Activated CD4-positive, alpha-beta T cell treated with anti-CD3 and anti-CD28 coated beads, Interleukin-2, amount 10 ng/mL, durations not matched to agents 7 days and 5 days (primary cell): Measurements from ENCODE around the gene CCDC167. TPM values are rescaled to one million over a fixed set of nuclear protein-coding genes. Genes with fewer than 3 reads are reported as not detected.
"Not testable (repeated sequence)": the region's sequence is repeated elsewhere in the genome, so short reads cannot be mapped to it uniquely, and the experiment has no call there.

Experiments used
- CTCF ChIA-PET: fragments of 350-600 bp; sonication (Branson Sonifier 250); formaldehyde crosslinking; loops from one replicate; lab custom pipeline; 2021; ENCODE audit warnings: antibody characterized with exemption; lab: Charles Lee
- POLR2A ChIA-PET: fragments of 350-600 bp; sonication (Branson Sonifier 250); formaldehyde crosslinking; loops from one replicate; lab custom pipeline; 2021; ENCODE audit warnings: antibody characterized with exemption; lab: Charles Lee
- DNase-seq: peaks from one replicate; pipeline ENCODE4 v3.0.0-alpha.2; 2020
- H3K27ac Mint-ChIP-seq: one replicate; pipeline ENCODE4 v1.8.0; 2021; ENCODE audit warnings: mild to moderate bottlenecking, moderate library complexity, mixed read lengths
- H3K27me3 Mint-ChIP-seq: one replicate; pipeline ENCODE4 v1.8.0; 2021; ENCODE audit warnings: mixed read lengths
- H3K36me3 Mint-ChIP-seq: one replicate; pipeline ENCODE4 v1.8.0; 2021; ENCODE audit warnings: low read depth, mixed read lengths
- H3K4me1 Mint-ChIP-seq: one replicate; pipeline ENCODE4 v1.8.0; 2021; ENCODE audit warnings: mixed read lengths
- H3K4me3 Mint-ChIP-seq: one replicate; pipeline ENCODE4 v1.8.0; 2021; ENCODE audit warnings: mild to moderate bottlenecking, moderate library complexity, mixed read lengths
- H3K9me3 Mint-ChIP-seq: one replicate; pipeline ENCODE4 v1.8.0; 2021; ENCODE audit warnings: mixed read lengths
- total RNA-seq, 2 experiments: library from RNA; stranded (reverse); gene quantifications; one replicate each; pipeline ENCODE4 v1.2.3, GENCODE V29; 2021

CCDC167 gene
- total RNA-seq, 2 experiments from 2014 or later: 54.8 to 60.9 TPM

GRCh38 chr6:37503309-37503965, 3.7 kb upstream of the CCDC167 start:
- ChIA-PET CTCF (interaction anchor here (1.1 to 2.1 kb wide), 3 partner anchors 9 to 13 kb away, joined by 3 to 9 read pairs (median 5); no protein-coding TSS in a partner anchor), POLR2A (no interaction called here)
- Mint-ChIP-seq H3K36me3 (peaks cover 8% of the 10 kb centered on the region), H3K4me3 (no peak overlapping the region), H3K27me3 (no peaks in the 10 kb centered on the region), H3K4me1 (peaks cover 68% of the 10 kb centered on the region), H3K9me3 (peaks cover 2% of the 10 kb centered on the region), H3K27ac (peak overlapping the region; percentile 95)
- DNase-seq: no peak

GRCh38 chr6:37502703-37503291, 3.1 kb upstream of the CCDC167 start:
- ChIA-PET CTCF (interaction anchor here (1.3 to 3.0 kb wide), 4 partner anchors 9 to 19 kb away, joined by 3 to 13 read pairs (median 7); no protein-coding TSS in a partner anchor), POLR2A (no interaction called here)
- peak; percentile 61 for DNase-seq
- Mint-ChIP-seq H3K27ac (peak overlapping the region; percentile 95), H3K36me3 (peaks cover 6% of the 10 kb centered on the region), H3K9me3 (no peaks in the 10 kb centered on the region), H3K27me3 (no peaks in the 10 kb centered on the region), H3K4me1 (peaks cover 67% of the 10 kb centered on the region), H3K4me3 (peak overlapping the region; percentile 33)

GRCh38 chr6:37501632-37502491, 2.2 kb upstream of the CCDC167 start:
- ChIA-PET CTCF (interaction anchor here (1.0 to 3.0 kb wide), 7 partner anchors 10 to 191 kb away, joined by 3 to 13 read pairs (median 5); no protein-coding TSS in a partner anchor), POLR2A (no interaction called here)
- Mint-ChIP-seq H3K36me3 (peaks cover 10% of the 10 kb centered on the region), H3K27ac (peak overlapping the region; percentile 95), H3K4me1 (peaks cover 70% of the 10 kb centered on the region), H3K27me3 (no peaks in the 10 kb centered on the region), H3K4me3 (peak overlapping the region; percentile 33), H3K9me3 (no peaks in the 10 kb centered on the region)
- DNase-seq: peak; percentile 56

- DNase-seq, POLR2A ChIA-PET, H3K4me3 Mint-ChIP-seq, H3K27me3 Mint-ChIP-seq, H3K9me3 Mint-ChIP-seq: not testable (repeated sequence)
- Mint-ChIP-seq H3K36me3 (peaks cover 13% of the 10 kb centered on the region), H3K4me1 (peaks cover 75% of the 10 kb centered on the region), H3K27ac (peak overlapping the region; percentile 34)
- CTCF ChIA-PET: interaction anchor here (1.0 to 3.0 kb wide), 6 partner anchors 11 to 192 kb away, joined by 3 to 13 read pairs (median 4); no protein-coding TSS in a partner anchor
Measured at GRCh38 chr6:37500904-37501303, 1.2 kb upstream of the CCDC167 start.

- no peaks in the 10 kb centered on the region for H3K27me3 Mint-ChIP-seq
- peaks cover 13% of the 10 kb centered on the region for H3K36me3 Mint-ChIP-seq
- no peaks in the 10 kb centered on the region for H3K9me3 Mint-ChIP-seq
- peaks cover 81% of the 10 kb centered on the region for H3K4me1 Mint-ChIP-seq
- H3K27ac Mint-ChIP-seq: peak overlapping the region; percentile 96
- ChIA-PET CTCF (interaction anchor here (0.5 to 3.0 kb wide), 6 partner anchors 11 to 1120 kb away, joined by 3 to 13 read pairs (median 4); no protein-coding TSS in a partner anchor), POLR2A (interaction anchor here (0.5 to 0.7 kb wide), 2 partner anchors 16 to 1182 kb away, joined by 3 read pairs; no protein-coding TSS in a partner anchor)
- no peak for DNase-seq
- H3K4me3 Mint-ChIP-seq: peak overlapping the region; percentile 94
Measured at GRCh38 chr6:37500294-37500608, 558 bp upstream of the CCDC167 start.

GRCh38 chr6:37496951-37497885, 2.5 kb downstream of the CCDC167 start:
- no peaks in the 10 kb centered on the region for H3K27me3 Mint-ChIP-seq
- no peak for DNase-seq
- no peak overlapping the region for H3K4me3 Mint-ChIP-seq
- peaks cover 69% of the 10 kb centered on the region for H3K4me1 Mint-ChIP-seq
- peak overlapping the region; percentile 1 for H3K27ac Mint-ChIP-seq
- ChIA-PET CTCF (interaction anchor here (1.6 kb wide), 1 partner anchor 120 kb away, joined by 3 read pairs; no protein-coding TSS in a partner anchor), POLR2A (no interaction called here)
- H3K9me3 Mint-ChIP-seq: no peaks in the 10 kb centered on the region
- H3K36me3 Mint-ChIP-seq: peaks cover 15% of the 10 kb centered on the region

GRCh38 chr6:37495244-37495934, 4.3 kb downstream of the CCDC167 start:
- ChIA-PET POLR2A (interaction anchor here (0.6 kb wide), 1 partner anchor 24 kb away, joined by 4 read pairs; no protein-coding TSS in a partner anchor), CTCF (interaction anchor here (1.3 to 1.9 kb wide), 2 partner anchors 10 to 11 kb away, joined by 3 to 11 read pairs; no protein-coding TSS in a partner anchor)
- no peak for DNase-seq
- Mint-ChIP-seq H3K4me3 (no peak overlapping the region), H3K27ac (no peak overlapping the region), H3K36me3 (peaks cover 13% of the 10 kb centered on the region), H3K27me3 (no peaks in the 10 kb centered on the region), H3K4me1 (peaks cover 60% of the 10 kb centered on the region), H3K9me3 (no peaks in the 10 kb centered on the region)

GRCh38 chr6:37493661-37493995, 6.1 kb downstream of the CCDC167 start:
- ChIA-PET POLR2A (no interaction called here), CTCF (no interaction called here)
- peaks cover 11% of the 10 kb centered on the region for H3K36me3 Mint-ChIP-seq
- no peak for DNase-seq
- no peaks in the 10 kb centered on the region for H3K9me3 Mint-ChIP-seq
- H3K27me3 Mint-ChIP-seq: no peaks in the 10 kb centered on the region
- H3K4me1 Mint-ChIP-seq: peaks cover 58% of the 10 kb centered on the region
- no peak overlapping the region for H3K4me3 Mint-ChIP-seq
- H3K27ac Mint-ChIP-seq: no peak overlapping the region

GRCh38 chr6:37492991-37493660, 6.6 kb downstream of the CCDC167 start:
- ChIA-PET POLR2A (no interaction called here), CTCF (interaction anchor here (1.0 to 3.4 kb wide), 5 partner anchors 20 to 197 kb away, joined by 3 to 9 read pairs (median 4); no protein-coding TSS in a partner anchor)
- H3K9me3 Mint-ChIP-seq: no peaks in the 10 kb centered on the region
- H3K27me3 Mint-ChIP-seq: no peaks in the 10 kb centered on the region
- DNase-seq: no peak
- peaks cover 14% of the 10 kb centered on the region for H3K36me3 Mint-ChIP-seq
- H3K4me3 Mint-ChIP-seq: no peak overlapping the region
- H3K27ac Mint-ChIP-seq: peak overlapping the region; percentile 5
- H3K4me1 Mint-ChIP-seq: peaks cover 59% of the 10 kb centered on the region

GRCh38 chr6:37492236-37492972, 7.3 kb downstream of the CCDC167 start:
- Mint-ChIP-seq H3K27ac (no peak overlapping the region), H3K36me3 (peaks cover 15% of the 10 kb centered on the region), H3K4me1 (peaks cover 58% of the 10 kb centered on the region), H3K9me3 (no peaks in the 10 kb centered on the region), H3K4me3 (no peak overlapping the region), H3K27me3 (no peaks in the 10 kb centered on the region)
- DNase-seq: no peak
- CTCF ChIA-PET: interaction anchor here (1.0 to 3.4 kb wide), 7 partner anchors 9 to 200 kb away, joined by 3 to 9 read pairs (median 4); no protein-coding TSS in a partner anchor
- POLR2A ChIA-PET: interaction anchor here (0.6 to 0.7 kb wide), 2 partner anchors 29 to 198 kb away, joined by 3 read pairs; no protein-coding TSS in a partner anchor
